Right lobe of liver (tissue), 4 donors: ENCODE results near the gene GCNT4.

ENCODE experiments used
- POLR2A ChIP-seq: fragments of 450-650 bp; IDR thresholded peaks from one replicate; pipeline ENCODE4 v1.6.1; 2017; ENCODE audit warnings: antibody characterized with exemption, mild to moderate bottlenecking
- TF ChIP-seq, protein P1 (sequence below), 4 donors: fragments of 200-600 bp in 3 of 4; fragments of 450-650 bp in 1 of 4; IDR thresholded peaks; one replicate each; pipeline versions ENCODE4 v1.5.1 to v1.8.0; 2016 to 2022; ENCODE audit warnings: antibody characterized with exemption in 4 of 4, mild to moderate bottlenecking in 2 of 4
- donor health status: DM: no; HTN: no; CAD: no.
- donor health status: DM: no; HTN: no; CAD: no.
- donor health status: DM: no; HTN: yes; CAD: no.

DNA sequence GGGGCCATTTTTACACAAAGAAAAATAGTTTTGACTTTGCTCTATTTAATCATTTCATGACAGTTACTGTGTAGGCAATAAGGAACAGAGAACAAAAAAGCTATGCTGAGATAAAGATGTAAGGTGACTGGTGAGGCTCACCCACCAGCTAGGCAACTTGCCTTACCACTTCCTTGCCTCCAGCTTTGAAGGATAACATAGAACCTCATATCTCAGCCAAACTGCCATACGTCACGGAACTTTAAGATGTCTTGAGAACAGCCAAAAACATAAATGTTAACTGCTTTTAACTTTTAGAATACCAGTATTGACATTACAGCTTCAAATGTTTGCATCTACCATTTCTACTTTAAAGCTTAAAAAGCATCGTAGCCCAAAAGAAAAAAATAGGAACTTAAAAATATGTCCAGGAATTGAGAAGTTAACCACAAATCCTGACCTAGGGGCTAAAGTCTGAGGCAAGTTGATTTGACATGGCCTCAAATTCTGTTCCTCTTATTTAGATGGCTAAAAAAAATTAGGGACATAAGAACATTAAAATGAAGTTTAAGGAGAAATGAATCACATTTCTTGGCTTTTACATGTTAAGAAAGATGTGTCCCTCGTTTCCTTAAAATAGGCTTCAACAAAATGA is 7.7 kb upstream of the GCNT4 start:
- TF ChIP-seq, protein P1, sequence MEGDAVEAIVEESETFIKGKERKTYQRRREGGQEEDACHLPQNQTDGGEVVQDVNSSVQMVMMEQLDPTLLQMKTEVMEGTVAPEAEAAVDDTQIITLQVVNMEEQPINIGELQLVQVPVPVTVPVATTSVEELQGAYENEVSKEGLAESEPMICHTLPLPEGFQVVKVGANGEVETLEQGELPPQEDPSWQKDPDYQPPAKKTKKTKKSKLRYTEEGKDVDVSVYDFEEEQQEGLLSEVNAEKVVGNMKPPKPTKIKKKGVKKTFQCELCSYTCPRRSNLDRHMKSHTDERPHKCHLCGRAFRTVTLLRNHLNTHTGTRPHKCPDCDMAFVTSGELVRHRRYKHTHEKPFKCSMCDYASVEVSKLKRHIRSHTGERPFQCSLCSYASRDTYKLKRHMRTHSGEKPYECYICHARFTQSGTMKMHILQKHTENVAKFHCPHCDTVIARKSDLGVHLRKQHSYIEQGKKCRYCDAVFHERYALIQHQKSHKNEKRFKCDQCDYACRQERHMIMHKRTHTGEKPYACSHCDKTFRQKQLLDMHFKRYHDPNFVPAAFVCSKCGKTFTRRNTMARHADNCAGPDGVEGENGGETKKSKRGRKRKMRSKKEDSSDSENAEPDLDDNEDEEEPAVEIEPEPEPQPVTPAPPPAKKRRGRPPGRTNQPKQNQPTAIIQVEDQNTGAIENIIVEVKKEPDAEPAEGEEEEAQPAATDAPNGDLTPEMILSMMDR (IDR thresholded peaks at IDR 0.05), result no peak
- no peak for TF ChIP-seq POLR2A
